HG03565 (cell line): ENCODE results near the gene UBE2O.

Experiments
- ATAC-seq: cut with Tn5 transposase; IDR thresholded peaks from one replicate; pipeline ENCODE4 v1.9.1; 2021; ENCODE audit warnings: mild to moderate bottlenecking, moderate library complexity; ENCODE audit not compliant: unreplicated experiment

The UBE2O gene

DNA sequence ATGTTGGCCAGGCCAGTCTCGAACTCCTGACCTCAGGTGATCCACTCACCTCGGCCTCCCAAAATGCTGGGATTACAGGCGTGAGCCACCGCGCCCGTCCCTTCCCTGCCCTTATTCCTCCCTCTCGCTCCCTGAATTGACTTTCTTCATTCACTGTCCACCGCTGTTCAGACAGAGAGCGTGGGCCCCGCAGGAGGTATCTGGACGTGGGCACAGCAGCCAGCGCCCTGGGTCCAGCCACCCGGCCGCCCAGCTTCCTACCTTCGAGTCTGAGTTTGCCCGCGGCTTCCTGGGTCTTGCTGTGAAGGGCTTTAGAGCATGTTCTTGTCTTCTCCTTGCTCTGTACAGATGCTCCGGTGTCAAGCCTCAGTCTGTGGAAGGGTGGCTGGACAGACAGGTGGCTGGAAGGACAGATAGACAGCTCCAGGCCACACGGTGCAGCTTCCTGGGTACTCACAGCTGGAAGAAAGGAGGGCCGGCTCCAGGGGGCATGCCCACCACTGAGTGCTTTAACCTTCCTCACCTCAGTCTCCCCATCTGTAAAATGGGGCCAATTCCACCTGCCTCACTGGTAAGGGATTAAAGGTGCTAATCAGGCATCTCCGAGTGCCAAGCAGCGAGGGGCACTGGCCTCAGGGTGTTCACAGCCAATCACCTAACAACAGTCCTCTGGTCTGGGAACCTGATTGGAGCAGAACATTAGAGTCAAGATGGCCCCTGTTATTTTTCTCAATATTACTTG is 34.7 kb upstream of the UBE2O start:
- no peak for ATAC-seq

DNA sequence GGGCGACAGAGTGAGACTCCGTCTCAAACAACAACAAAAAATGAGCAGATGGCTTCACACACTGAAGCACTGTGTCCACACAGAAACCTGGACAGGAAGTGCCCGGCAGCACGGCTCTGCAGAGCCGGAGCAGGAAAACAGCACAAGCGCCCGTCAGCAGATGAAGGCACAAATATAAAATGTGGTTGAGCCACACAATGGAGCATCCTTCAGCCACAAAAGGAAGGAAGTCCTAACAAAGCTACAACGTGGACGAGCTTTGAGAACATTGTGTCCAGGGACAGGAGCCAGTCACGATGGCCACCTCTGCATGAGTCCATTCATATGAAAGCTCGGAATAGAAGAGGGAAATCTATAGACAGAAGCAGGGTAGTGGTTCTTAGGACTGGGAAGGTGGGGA is 32.6 kb upstream of the UBE2O start:
- ATAC-seq = no peak

DNA sequence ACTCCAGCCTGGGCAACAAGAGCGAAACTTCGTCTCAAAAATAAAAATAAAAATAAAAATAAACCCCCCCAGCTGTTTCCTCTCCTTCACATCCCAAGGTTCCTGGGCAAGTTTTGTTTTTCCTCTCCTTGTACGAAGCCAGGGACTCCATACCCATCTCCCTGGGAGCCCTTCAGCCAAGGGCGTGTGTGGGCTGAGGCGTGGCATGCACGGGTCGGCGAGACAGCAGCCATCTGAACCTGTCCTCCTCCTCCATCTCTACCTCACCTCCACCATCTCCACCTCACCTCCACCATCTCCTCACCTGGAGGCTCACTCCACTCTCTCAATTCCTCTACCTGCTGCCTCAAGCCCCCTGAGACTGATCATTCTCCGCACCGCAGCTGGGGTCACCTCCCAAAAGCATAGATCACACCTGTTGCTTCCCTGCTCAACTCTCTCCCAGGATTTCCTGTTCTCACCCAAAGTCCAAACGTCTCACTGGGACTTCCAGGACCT is 31.3 kb upstream of the UBE2O start:
- no peak for ATAC-seq

DNA sequence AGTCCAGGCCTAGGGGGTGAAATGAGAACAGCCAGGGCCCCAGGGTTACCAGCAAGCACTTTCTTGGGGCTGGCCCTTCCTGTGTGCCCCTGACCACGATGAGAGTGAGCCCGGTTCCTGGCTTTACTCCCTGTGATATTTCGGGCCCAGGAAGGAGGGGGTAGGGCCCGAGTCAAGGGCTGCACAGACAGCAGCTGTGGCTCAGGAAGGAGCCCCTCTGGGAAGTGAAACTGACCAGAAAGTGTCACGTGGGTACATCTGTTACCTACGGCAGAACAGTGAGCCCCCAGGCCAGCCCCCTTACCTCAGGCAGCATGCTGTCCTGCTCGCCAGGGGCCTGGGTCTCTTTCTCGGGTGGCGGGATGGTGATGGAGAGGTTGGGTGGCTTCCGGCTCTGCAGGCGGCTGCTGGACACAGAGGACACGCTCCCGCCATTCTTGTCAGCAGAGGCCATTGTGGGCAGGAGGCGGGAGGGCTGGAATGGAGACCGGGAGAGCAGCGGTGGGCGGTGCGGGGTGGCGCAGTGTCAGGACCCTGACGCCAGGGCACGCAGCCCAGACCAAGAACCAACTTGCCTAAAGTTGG is 28.2 kb upstream of the UBE2O start:
- ATAC-seq = peak; percentile 51

DNA sequence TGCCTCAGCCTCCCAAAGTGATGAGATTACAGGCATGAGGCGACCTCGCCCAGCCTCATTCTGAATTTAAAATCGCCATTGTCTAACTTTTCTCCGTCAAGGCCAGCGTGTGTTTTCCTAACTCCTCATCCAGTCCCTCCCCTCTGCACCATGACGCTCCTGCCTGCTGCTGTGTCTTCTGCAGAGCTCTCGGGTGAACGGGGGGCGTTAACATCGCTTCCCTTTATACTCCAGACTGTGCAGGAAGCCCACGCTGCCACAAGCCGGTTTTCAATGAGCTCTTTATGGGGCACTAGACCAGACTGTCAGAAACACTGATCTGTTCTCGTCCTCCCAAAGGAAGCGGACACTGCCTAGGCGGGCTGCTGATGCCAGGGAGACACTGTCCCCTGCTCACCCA is 27.7 kb upstream of the UBE2O start:
- ATAC-seq = no peak

DNA sequence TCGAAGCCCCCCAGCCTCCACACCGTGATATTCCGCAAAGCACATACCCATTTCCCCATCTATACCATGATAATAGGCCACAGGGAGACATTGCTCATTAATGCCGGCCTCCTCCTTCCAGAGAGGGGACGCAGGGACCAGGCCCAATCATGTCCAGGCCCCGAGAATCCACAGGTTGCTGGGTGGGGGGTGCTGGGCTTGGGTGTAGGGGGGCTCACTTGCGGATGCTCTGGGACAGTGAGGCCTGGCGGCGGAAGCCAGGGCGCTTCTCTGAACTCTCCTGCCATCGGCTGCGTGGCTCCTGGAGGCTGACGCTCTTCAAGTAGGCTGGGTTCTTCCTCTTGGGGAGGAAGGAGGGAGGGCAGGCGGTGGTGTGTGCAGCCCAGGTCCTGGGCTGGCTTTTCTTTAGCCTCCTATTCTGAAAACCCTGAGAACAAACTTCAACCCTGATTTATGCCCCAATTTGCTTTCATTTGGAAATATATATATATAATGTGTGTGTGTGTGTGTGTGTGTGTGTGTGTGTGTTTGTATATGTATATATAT is 26.6 kb upstream of the UBE2O start:
- ATAC-seq = no peak

DNA sequence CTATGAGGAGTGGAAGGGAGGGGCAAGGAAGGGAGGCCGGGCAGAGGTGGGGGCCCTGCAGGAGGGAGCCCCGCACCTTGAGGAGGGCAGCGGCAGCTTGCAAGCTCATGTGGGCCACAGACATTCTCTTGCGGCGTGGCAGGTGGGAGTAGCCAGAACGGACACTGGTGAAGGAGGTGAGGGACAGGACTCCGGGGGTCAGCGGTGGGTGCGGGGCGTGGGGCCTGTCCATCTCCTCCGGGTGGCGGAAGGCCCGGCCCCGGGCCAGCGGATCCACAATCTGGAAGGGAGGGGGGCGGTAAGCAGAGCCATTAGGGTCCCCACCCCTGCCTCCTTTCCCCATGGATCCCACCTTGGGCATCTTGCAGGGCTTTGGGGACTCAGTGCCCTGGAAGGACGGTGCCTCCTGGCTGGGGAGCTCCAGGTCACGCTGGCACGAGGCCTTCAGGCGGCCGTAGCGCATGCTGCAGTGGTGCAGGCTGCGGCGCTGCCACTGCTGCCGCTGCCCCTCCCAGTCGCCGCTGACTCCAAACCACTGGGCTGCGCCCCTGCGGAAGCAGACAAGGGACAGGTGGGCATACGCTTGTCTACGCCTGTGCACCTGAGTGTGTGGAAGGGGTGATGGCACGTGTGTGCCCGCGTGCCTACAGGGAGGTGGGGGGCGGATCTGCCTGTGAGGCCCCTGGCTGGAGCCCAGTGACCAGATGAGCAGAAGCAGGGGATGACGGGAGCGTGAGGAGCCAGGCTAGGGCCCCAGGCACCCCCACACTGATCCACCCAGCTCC is 26.0 kb upstream of the UBE2O start:
- no peak for ATAC-seq

DNA sequence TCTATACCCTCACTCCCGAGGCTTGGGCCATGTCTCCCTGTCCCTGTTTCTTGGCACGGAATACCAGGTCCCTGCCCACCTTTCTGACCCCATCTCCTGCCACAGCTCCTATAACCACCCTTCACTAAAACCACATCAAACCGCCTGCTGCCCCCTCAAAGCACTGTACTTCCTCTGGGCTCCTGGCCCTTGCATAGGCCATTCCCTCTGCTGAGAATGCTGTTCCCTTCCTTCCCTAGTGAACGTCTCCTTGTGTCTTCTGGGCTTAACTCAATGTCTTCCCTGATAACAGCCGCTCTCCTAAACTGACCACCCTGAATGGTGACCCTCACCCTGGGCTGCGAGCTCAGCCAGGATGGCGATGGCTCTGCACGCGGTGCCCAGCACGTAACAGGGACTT is 25.1 kb upstream of the UBE2O start:
- ATAC-seq = no peak

DNA sequence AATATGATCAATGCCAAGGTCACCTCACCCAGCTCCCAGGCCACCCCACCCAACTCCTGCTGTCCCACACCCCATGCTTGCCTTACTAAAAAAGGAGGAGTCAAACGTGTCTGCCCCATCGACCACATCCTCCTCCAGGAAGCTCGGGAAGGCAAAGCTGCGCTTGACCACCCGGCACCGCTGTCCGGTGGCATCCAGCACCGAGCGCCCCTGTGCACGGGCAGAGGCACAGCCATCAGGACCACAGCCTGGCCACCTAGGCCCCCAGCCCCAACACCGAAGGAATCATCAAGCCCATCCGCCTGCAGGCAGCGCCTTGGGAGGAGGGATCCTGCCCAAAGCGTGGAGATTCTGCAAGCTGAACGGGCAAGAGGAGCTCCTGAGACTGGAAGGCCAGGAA is 24.6 kb upstream of the UBE2O start:
- ATAC-seq = no peak

DNA sequence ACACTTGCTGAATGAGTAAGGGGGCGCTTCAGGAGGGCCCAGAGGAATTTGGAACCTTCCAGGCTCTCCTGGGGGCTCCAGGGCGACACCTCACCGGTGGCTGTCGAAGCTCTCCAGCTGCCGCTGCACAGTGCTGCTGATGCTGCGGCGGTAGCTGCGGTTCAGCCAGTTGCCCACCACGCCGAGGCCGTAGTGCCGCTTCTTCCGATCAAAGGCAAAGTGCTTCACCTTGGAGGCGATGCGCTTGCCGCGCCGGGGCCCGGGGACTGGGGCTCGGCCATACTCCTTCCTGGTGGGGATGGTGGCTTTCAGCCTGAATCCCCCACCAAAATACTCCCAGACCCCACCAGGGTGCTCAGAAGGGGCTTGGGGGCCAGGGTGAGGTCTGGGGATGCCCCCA is 23.8 kb upstream of the UBE2O start:
- no peak for ATAC-seq

DNA sequence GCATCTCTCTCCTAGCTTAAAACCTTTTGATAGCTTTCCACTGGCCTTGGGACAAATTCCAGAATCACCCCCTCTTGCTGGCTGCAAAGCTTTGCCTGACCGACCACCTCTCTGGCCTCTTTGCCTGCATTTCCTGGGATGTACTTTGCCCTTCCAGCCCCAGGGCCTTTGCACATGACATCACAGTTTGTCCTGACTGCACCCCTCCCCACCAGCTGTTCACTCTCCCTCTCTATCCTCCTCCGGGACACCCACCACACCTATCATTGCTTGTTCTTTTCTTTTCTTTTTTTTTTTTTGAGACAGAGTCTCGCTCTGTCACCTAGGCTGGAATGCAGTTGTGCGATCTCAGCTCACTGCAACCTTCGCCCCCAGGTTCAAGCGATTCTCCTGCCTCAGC is 22.4 kb upstream of the UBE2O start:
- ATAC-seq = no peak

DNA sequence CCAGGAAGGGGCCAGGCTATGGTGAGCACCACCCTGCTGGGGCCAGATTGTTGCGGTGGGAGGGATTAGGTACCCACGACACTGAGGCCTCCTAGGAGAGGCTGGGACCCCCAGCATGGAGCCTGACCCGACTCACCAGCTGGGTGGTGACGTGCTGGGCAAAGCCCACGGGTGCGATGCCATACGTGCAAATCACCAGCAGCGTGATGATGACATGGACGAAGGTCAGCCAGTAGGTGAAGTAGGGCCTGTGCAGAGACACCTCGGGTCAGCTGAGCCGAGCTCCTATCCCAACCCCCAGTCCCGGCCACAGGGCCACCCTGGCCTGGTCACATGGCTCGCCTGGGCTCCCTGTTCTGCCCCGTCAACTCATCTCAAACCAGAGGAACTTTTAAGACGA is 21.9 kb upstream of the UBE2O start:
- ATAC-seq = no peak

DNA sequence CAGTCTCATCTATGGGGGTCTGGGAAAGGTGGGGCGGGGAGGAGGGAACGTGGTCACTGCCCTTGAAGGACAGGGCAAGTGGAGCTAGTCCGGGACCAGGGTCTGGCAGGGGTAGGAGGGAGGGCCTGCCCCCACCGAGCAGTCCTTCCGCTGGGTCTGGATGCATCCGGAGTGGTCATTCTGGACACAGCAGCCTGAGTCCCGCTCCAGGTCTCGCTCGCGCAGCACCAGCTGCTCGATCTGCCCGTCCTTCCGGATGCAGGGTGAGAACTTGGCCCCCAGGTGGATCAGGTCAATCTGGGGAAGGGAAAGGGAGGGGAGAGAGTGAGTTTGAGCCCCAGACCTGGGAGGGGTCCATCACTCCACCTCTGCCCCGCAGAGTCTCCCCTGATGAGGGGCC is 21.3 kb upstream of the UBE2O start:
- ATAC-seq = no peak

DNA sequence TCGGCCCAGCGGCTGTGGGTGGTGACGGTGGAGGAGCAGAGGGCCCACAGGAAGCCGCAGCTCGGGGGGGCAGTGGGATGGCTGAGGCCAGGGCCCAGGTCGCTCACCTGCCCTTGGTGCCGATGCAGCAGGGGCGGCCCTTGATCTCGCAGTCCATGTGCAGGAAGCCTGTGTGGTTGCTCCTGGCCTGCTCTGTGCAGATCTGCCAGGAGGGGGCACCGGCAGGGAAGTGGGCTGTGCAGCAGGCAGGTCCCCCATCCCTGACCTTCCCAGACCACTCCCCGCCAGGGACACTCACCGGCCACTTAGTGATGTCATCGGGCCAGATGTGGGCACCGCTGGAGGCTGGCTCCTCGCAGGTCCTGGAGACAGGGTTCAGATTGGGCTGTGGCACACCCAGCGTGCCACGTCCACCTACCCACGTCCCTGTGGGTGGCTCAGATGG is 20.6 kb upstream of the UBE2O start:
- ATAC-seq = no peak

DNA sequence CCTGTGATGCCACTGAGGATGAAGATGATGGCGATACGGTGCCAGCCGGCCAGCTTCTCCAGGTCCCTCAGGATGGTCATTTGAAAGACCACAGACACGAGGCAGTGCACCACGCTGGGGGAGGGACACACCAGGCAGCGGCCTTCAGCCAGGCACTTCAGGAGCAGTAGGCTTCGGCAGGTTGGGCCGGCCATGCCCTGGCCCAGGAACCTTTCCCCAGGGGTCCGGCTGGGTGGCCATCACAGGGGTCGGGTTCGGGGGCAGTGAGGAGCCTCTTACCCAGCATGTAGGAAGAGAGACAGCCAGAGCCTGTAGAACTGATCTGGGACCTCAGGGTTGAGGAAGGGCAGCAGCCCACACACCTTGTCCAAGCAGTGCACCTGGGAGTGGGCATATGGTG is 19.8 kb upstream of the UBE2O start:
- ATAC-seq = no peak

DNA sequence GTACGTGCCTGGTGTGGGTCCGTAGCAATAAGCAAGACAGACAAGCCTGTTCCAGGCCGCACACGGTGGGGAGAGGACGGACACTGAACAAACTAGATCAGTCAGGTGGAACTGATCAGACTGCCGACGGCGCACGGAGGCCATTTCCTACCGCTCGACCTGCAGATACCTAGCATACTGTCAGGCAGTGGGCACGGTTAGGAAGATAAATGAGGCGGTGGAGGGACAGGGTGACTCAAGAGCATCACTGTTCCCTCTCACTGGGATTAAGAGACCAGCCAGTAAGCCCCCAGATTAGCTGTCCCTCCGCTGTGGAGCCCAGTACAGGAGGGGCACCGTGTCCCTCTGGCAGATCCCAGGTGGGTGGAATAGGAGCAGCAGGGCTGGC is 19.3 kb upstream of the UBE2O start:
- no peak for ATAC-seq

DNA sequence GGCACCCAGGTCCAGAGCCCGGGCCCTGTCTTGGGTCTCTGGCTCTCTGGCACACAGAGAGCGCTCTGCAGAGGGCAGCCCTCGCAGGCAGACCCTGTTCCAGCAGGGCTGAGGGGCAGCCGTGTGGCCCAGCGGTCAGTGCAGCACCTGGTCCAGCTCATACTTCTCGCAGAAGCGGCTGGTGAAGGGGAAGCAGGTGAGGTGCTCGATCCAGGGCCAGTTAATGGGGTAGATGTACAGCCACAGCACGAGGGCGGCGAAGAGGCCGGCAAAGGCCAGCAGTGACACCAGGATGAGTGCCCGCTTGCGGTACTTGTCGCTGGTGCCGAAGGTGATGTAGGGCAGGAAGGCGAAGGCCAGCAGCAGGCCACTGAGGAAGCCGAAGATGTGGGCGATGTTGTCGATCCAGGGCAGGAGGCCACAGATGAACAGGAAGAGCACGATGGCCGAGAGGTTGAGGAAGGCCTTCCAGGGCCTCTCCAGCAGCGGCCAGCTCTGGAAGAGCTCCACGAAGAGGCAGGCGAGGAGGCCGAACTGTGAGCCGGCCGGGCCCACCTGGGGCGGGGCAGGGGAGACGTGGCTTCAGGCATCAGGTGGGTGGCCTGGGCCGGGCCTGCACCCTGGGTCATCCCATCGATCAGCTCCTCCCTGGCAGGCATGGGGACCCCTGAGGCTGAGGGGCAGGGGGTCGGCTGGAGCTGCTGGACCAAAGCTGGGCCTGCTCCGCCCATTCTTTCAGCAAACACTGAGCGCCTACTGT is 18.7 kb upstream of the UBE2O start:
- ATAC-seq = no peak

DNA sequence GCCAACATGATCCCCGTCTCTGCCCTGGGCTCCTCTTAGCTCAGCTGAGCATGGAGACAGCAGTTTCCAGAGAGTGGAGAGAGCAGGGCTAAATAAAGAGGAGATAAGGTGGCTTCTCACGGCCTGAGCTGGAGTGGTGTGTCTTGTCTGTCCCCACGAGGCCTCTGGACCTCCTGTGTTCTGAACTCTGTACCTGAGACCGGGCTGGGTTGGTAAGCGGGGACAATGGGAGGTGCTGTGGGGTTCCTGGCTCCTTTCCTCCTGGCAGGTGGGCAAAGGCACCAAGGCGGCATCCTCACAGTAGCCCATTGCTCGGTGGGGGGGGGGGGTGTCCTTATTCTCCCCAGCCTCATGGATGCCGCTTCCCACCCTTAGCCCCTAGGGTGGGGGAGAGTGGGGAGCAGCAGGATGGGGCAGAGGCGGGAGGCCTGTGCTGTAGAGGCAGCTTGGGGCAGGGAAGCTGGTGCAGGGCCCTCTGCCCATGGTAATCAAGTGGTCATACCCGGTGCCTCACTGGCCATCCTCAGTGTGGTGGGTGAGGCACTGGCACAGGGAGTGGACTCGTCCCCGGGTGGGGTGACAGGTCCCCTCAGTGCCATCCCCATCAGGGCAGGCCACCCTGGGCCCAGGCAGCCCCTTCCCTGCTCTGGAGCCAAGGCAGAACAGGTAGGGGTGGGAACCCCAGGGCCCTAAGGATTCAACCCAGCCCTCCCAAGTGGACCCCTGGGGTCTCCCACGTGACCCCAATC is 17.2 kb upstream of the UBE2O start:
- ATAC-seq = no peak

DNA sequence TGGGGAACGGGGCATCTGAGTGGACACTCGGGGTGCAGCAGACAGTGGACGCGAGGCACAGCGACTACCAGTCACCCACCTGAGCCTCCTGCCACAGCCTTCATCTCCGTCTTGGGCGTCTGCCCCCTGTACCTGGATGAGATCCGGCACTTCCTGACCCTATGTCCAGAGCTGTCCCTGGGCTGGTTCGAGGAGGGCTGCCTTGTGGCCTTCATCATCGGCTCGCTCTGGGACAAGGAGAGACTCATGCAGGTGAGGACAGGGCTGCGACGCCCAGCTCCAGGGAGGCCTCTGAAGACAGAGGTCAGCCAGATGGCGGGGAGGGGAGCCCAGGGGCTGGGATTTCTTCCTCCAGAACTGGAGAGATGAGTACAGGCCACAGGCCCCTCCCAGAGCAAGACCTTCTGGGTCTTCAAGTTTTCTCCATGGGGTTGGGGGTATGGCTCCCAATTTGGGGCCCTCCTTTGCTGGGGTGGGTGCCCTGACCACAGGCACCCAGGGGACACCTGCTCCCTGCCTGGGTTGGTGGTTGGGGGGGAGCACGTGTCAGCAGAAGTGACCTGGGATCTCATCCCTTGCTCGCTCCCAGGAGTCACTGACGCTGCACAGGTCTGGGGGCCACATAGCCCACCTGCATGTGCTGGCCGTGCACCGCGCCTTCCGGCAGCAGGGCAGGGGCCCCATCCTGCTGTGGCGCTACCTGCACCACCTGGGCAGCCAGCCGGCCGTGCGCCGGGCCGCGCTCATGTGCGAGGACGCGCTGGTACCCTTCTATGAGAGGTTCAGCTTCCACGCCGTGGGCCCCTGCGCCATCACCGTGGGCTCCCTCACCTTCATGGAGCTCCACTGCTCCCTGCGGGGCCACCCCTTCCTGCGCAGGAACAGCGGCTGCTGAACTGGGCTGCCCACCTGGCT is 16.4 kb upstream of the UBE2O start:
- no peak for ATAC-seq
